GM08714 (cell line): ENCODE results near the gene ADGRG1.
"Not testable (repeated sequence)": the region's sequence is repeated elsewhere in the genome, so short reads cannot be mapped to it uniquely, and the experiment has no call there.

Experiments used
- H3K4me3 ChIP-seq: fragments of 200-500 bp; sonication (Bioruptor generic); 2 replicates; pipeline ENCODE4 v1.5.1; 2014; ENCODE audit warnings: mild to moderate bottlenecking, low read length, inconsistent platforms
- ZNF274 ChIP-seq: IDR thresholded peaks from 2 replicates; pipeline ENCODE4 v1.6.1; 2012; ENCODE audit warnings: mild to moderate bottlenecking, low read depth, low read length

The ADGRG1 gene

DNA sequence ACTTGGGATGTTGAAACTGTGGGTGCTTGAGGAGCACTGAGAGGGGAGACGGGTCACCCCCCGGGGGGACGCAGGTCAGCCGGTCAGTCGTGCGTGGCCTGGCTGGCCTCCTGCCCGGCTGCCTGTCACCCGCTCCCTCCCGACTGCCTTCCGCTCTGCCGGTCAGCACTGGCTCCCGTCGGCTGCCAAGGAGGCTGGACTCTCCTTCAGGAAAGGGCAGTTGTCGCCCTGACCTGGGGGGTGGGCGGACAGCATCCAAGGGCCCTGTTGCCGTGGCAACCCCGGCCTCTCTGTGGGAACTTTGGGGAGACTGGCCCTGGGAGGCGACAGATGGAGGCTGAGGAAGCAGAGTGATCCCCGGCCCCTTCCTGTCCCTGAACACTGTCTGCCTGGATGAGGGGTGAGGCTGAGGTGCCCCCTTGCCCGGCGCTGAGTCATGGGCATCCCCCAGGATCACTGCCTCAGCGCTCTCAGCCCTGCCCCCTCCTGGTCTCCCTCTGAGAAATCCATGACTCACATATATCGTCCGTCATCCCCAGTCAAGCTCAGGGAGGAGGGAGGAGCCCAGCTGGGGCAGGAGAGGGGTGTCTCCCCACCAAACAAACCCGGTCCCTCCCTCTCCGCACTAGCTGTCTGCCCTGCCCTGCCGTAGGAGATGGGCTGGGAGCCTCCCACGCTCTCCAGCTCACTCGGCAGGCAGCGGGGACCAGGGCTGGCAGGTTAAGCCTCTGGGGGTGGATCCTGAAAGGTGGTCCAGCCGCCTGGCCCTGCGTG is at the start of gene ADGRG1:
ADGRG1 (plus strand) TSS at position 623 of the 774 bp plus-strand sequence. CDS start 21,658 bp downstream, outside the sequence.
- H3K4me3 ChIP-seq: no peak within 1 kb of the TSS
- TF ChIP-seq ZNF274: no peak

DNA sequence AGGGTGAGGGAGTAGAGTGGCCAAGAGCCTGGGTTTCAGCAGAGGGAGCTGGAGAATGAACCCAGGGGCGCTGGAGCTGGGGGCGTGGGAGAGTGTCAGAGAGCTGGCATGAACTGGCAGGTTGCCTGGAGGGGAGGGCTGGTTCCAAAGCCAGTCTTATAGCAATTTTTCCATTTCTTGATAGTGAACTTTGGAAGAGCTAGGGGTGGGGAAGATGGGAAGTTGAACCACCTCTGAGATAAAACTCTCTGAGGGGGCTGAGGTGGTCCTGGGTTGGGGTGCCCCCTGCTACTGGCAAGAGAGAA is 49.1 kb upstream of the ADGRG1 start:
- TF ChIP-seq ZNF274: no peak

DNA sequence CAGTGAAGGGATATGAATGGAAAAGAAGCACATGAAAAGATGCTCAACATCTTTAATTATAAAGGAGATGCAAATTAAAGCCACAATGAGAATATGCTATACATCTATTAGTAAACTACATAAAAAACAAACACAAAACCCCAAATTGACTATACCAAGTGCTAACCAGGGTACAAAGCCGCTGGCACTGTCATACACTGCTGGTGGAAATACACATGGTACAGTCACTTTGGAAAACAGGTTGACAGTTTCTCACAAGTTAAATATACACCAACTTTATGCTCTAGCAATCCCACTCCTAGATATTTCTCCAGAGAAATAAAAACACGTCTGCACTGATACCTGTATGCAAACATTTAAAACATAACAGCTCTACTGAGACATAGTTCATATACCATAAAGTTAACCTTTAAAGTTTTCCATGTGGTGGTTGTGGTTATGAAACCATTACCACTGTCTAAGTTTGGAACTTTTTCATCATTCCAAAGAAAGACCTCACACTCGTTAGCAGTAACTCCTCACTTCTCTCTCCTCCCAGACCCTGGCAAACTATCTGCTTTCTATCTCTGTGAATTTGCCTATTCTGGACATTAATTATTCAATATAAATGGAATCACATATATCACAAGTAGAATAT is 43.3 kb upstream of the ADGRG1 start:
- no peak overlapping the region for H3K4me3 ChIP-seq
- no peak for TF ChIP-seq ZNF274

More for the DNA sequence above, 49.1 kb upstream of the ADGRG1 start:
- H3K4me3 ChIP-seq: no peak overlapping the region

DNA sequence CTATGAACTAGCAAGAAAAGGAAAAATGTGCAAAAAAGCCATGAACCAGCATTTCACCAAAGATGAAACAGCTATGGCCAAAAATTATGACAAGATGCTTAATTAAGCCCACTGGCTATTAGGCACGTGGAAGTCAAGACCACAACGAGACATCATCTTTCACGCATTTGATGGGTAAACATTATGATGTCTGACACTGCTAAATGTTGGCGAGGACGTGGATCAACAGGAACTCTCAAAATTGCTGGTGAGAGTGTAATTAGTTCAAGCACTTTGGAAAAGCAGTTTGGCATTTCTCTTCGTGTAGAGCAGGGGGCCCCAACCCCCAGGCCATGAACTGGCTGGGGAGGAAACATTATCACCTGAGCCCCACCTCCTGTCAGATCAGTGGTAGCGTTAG is 39.6 kb upstream of the ADGRG1 start:
- no peak for TF ChIP-seq ZNF274

DNA sequence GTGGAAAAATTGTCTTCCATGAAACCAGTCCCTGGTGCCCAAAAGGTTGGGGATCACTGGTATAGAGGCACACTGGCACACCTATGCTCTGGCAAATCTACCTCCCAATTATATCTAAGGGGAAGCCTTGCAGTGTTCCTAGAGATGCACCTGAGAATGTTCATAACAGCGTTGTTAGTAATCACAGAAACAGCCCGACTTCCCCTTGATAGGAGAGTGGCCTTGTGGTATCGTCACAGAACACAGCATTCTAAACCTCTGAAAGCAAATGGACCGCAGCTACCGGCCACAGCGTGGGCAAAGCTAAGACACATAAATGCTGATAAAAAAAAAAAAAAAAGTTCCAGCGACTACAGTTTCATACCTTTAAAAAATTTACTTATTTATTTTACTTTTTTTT is 39.1 kb upstream of the ADGRG1 start:
- TF ChIP-seq ZNF274: no peak
- H3K4me3 ChIP-seq: no peak overlapping the region

More for the DNA sequence above, 39.6 kb upstream of the ADGRG1 start:
- H3K4me3 ChIP-seq: no peak overlapping the region

DNA sequence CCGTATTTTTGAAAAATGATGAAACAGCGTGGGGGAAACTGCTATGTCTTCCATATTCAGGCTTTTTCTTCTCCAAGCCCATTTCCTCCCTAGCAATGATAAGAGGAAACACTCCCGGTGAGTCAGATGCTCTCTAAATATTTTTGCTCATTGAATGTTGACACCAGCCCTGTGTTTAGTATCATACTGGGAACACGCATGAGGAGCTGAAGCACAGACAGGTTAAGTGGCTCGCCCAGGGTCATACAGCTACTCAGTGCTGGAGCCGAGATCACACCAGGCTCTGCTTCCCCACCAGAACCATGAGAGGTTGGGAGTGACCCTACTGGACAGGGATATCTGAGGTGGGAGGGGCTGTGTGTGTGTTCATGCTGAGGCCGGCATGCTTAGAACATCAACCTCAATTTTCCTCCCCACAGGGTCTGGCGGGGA is 37.8 kb upstream of the ADGRG1 start:
- no peak overlapping the region for H3K4me3 ChIP-seq
- TF ChIP-seq ZNF274: no peak

DNA sequence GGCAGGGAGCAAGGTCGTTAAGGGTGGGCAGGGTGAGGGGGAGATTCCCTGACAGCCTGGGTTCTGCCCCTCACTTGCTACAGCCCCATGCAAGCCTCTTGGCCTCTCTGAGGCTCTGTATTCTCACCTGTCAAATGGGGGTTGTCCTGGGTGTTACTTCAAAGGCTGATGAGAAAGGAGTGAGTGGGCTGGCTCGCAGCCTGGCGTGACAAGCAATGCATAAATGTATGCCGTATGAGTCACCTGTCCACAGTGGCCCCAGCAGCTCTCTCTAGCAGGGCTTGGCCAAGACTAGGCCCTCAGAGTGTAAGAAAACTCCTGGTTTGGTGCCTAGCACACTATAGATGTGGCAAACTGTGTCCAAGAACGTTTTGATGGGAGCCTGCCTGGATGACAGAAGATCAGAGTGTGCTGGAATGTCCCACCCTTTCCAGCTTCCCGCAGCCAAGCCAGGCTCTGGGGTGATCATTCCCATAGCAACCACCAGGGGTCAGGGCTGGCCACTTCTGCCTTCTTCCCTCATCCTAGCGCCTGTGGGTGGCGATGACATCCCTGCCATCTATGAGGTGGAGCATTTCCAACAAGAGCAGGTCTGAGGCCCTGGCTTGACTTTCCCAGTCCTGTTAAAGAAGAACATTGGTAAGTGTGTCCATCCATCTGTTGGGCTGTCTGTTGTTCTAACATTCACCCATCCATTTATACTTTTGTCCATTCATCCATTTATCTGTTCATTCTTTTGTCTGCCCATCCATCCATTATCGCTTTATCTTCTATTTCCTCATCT is 37.2 kb upstream of the ADGRG1 start:
- TF ChIP-seq ZNF274: no peak
- no peak overlapping the region for H3K4me3 ChIP-seq

DNA sequence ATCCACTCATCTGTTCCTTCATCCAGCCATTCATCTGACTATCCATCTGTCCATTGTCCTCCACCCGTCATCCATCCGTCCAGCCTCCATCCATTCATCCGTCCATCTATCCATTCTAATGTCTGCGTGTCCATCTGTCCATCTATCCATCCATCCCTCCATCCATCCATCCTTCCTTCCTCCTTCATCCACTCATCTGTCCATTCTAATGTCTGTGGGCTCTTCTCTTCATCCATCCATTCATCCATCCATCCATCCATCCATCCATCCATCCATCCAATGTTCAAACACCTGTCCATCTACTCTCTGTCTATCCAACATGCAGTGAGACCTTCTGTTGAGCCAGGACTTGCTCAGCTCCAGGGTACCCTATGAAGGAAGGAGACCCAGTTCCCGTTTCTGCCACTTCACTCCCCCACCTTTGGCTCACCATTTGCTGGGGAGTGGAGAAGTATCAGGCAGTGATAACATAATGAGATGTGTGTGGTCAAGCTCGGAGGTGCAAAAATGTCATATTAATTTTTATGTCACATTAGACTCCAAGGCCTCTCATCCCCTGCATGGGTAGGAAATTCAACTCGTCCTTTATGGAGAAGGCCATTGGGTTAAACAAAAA is 36.5 kb upstream of the ADGRG1 start:
- no peak overlapping the region for H3K4me3 ChIP-seq
- TF ChIP-seq ZNF274: no peak

DNA sequence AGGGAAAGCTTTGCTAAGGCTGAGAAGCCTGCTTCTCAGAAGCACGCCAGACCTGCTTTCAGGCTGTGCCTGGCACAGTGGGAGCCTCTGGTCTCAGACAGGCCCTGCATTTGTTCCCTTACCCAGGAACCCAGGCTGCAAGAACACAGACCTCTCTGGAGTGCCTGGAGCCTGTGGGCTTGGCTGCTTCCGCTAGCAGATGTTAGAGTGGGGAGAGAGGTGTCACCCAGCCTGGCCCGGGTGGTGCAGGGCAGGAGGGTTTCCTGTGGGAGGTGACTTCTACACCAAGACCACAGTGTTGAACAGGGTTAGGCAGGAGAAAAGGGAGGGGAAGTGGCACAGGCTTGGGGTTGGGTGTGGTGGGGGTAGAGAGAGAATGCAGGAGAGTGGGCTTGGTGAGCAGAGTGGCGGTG is 35.8 kb upstream of the ADGRG1 start:
- no peak for TF ChIP-seq ZNF274
- no peak overlapping the region for H3K4me3 ChIP-seq

DNA sequence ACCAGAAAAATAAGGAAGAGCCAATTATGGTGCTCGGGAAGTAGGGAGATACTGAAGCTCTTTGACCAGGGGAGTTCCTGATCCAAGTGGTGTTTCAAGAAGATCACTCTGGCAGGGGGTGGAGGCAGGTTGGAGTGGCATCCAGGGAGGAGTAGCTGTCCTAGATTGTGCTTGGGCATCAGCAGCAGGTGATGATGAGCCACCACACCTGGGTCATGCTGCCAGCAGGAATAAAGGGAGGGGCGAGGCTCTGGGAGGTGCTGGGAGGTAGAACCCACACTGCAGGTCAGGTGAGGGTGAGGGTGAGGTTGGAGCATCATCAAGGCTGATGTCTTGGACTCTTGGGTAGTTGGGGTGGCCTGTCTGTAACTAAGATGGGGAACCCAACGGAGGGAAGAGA is 35.4 kb upstream of the ADGRG1 start:
- no peak for TF ChIP-seq ZNF274

DNA sequence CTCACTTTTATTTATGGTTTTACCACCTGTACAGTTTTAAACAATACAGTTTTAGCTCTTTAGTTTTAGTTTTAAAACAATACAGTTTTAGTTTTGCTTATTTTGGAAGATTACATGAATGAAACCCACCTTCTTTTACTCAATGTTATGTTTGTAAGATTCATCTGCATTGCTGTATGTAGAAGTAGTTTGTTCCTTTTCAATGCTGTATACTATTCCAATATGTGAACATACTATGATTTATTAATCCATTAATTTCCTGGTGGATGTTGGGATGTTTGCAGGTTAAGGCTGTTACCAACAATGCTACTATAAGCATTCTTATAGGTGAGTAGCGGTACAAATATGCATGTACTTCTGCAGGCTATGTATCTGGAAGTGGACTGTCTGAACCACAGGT is 34.4 kb upstream of the ADGRG1 start:
- no peak overlapping the region for H3K4me3 ChIP-seq
- no peak for TF ChIP-seq ZNF274

More for the DNA sequence above, 35.4 kb upstream of the ADGRG1 start:
- H3K4me3 ChIP-seq: no peak overlapping the region

DNA sequence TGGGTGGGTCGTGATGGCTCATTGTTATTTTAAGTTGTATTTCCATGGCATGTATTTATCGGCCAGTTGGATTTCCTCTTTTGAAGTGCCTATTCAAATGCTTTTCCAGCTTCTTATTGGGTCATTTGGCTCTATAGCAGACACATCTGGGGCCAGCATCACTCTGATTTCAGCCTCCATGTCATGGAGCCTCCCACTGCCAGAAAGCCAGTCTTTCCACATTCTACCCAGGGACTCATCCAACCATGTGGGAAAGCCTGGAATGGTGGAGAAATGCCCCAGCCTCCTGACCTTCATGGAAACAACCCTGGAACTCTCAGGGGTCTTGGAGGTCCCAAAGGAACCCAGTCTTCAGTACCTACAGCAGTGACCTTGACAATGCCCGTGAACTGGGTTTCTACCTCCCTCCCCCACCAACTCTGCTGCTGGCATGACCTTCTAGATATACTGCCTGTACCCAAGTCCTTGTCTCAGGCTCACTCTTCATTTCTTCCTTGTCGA is 33.8 kb upstream of the ADGRG1 start:
- no peak for TF ChIP-seq ZNF274
- H3K4me3 ChIP-seq: no peak overlapping the region

DNA sequence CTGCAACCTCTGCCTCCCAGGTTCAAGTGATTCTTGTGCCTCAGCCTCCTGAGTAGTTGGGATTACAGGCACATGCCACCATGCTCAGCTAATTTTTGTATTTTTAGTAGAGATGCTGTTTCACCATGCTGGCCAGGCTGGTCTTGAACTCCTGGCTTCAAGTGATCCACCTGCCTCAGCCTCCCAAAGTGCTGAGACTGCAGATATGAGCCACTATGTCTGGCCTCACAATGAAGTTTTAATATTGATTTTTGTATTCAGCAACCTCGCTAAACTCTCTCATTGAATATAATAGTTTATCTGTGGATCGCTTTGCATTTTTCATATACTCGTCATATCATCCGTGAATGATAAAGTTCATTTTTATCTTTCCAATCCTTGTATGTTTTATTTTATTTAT is 32.2 kb upstream of the ADGRG1 start:
- not testable (repeated sequence) for H3K4me3 ChIP-seq

DNA sequence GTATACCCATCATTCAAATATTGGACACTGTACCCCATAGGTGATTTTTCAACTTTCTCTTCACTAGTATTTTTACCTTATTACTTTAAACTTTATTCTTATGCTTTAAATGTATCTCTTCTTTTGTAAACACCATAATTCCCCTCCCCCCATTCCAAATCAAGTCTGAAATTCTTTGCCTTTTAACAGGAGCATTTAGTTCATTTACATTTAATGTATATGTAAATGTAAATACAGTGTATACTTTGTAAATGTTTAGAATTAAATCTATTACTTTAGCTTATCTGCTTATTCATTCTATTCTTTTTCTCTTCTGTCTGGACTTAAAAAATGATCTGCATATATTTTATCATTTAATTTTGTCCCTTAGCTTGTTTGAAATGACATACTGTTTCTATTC is 30.0 kb upstream of the ADGRG1 start:
- no peak for TF ChIP-seq ZNF274
- H3K4me3 ChIP-seq: no peak overlapping the region
